H1 (cell line): ENCODE results near the gene PVR. TPM values are rescaled to one million over a fixed set of nuclear protein-coding genes. Genes with fewer than 3 reads are reported as not detected.

Experiments
- CTCF ChIA-PET: fragments of 300-600 bp; sonication (Branson Sonifier 250); formaldehyde crosslinking; loops from one replicate; lab custom pipeline; 2021; ENCODE audit not compliant: partially characterized antibody; lab: Charles Lee
- POLR2A ChIA-PET: fragments of 300-600 bp; sonication (Branson Sonifier 250); formaldehyde crosslinking; loops from one replicate; lab custom pipeline; 2021; ENCODE audit warnings: inconsistent platforms; ENCODE audit not compliant: partially characterized antibody; lab: Charles Lee
- DNase-seq, 2 experiments: peaks; one replicate each; pipeline versions ENCODE4 v3.0.0 to v3.0.0-alpha.2; 2010 to 2022; ENCODE audit warnings: low spot score in 2 of 2, low read depth in 1 of 2, mixed read lengths in 1 of 2
- FAIRE-seq: peaks from 2 replicates; lab custom pipeline; 2011; peaks lifted over from hg19 to GRCh38; lab: Jason Lieb, UNC
- H2AFZ ChIP-seq: 2 replicates; pipeline ENCODE4 v1.8.1; 2012; ENCODE audit warnings: low read length, inconsistent platforms
- H2AK5ac ChIP-seq: 2 replicates; pipeline ENCODE4 v1.6.1; 2013; ENCODE audit warnings: low read depth, low read length
- H2BK120ac ChIP-seq: replicated peaks from 2 replicates; pipeline ENCODE3; 2013; ENCODE audit warnings: low read depth, low read length, inconsistent platforms
- H2BK12ac ChIP-seq: 2 replicates; pipeline ENCODE4 v1.6.1; 2013; ENCODE audit warnings: low read depth, low read length
- H2BK15ac ChIP-seq: 2 replicates; pipeline ENCODE4 v1.6.1; 2013; ENCODE audit warnings: low read length
- H2BK20ac ChIP-seq: 2 replicates; pipeline ENCODE4 v1.6.1; 2013; ENCODE audit warnings: low read length
- H2BK5ac ChIP-seq: 2 replicates; pipeline ENCODE4 v1.6.1; 2013; ENCODE audit warnings: low read depth, low read length
- H3K14ac ChIP-seq: 2 replicates; pipeline ENCODE4 v1.6.1; 2013; ENCODE audit warnings: inconsistent platforms; ENCODE audit not compliant: insufficient read length
- H3K18ac ChIP-seq: 2 replicates; pipeline ENCODE4 v1.6.1; 2013; ENCODE audit warnings: low read length; ENCODE audit errors: extremely low read depth
- H3K23ac ChIP-seq: 2 replicates; pipeline ENCODE4 v1.6.1; 2013; ENCODE audit warnings: inconsistent platforms; ENCODE audit not compliant: insufficient read length
- H3K23me2 ChIP-seq: 2 replicates; pipeline ENCODE4 v1.6.1; 2013; ENCODE audit warnings: low read depth, low read length
- H3K27ac ChIP-seq: 2 replicates; pipeline ENCODE4 v1.6.1; 2011; ENCODE audit warnings: low read depth, low read length, inconsistent platforms
- H3K27me3 ChIP-seq, 4 experiments: replicated peaks in 1 of 4; 1 replicate in 1 of 4; 2 replicates in 3 of 4; pipeline versions ENCODE4 v1.6.1 to v1.8.1; 2011 to 2013; ENCODE audit warnings: low read length in 3 of 4, mild to moderate bottlenecking in 3 of 4, inconsistent platforms in 2 of 4, mixed read lengths in 2 of 4, moderate library complexity in 1 of 4; ENCODE audit not compliant: control insufficient read depth in 3 of 4, insufficient read depth in 3 of 4; ENCODE audit errors: extremely low read depth in 1 of 4
- H3K36me3 ChIP-seq, 4 experiments: 2 replicates each; pipeline versions ENCODE4 v1.6.1 to v1.8.1; 2011 to 2013; ENCODE audit warnings: mild to moderate bottlenecking in 4 of 4, low read length in 3 of 4, moderate library complexity in 2 of 4, control low read depth in 1 of 4, inconsistent platforms in 1 of 4; ENCODE audit not compliant: insufficient read depth in 4 of 4, control insufficient read depth in 2 of 4
- H3K4ac ChIP-seq: replicated peaks from 2 replicates; pipeline ENCODE3; 2013; ENCODE audit warnings: low read length, low read depth, mixed read lengths, inconsistent platforms; ENCODE audit not compliant: insufficient read length
- H3K4me1 ChIP-seq, 4 experiments: replicated peaks in 1 of 4; 1 replicate in 1 of 4; 2 replicates in 3 of 4; pipeline versions ENCODE4 v1.6.1 to v1.8.1; 2011 to 2013; ENCODE audit warnings: low read length in 3 of 4, inconsistent platforms in 2 of 4, mixed read lengths in 1 of 4; ENCODE audit not compliant: insufficient read depth in 4 of 4, control insufficient read depth in 3 of 4
- H3K4me2 ChIP-seq, 2 experiments: 2 replicates each; pipeline versions ENCODE4 v1.6.1 to v1.8.1; 2011 to 2013; ENCODE audit warnings: low read depth in 2 of 2, low read length in 2 of 2, control low read depth in 1 of 2, inconsistent platforms in 1 of 2, mild to moderate bottlenecking in 1 of 2; ENCODE audit not compliant: insufficient read depth in 1 of 2
- H3K4me3 ChIP-seq, 4 experiments: fragments of 200-600, 300-600 bp in 1 of 4; sonication (generic), shearing (Covaris generic), sonication (Bioruptor Twin) in 1 of 4; 2 replicates each; pipeline versions ENCODE4 v1.5.1 to v1.8.1; 2011 to 2016; ENCODE audit warnings: low read length in 4 of 4, low read depth in 3 of 4, control low read depth in 2 of 4, inconsistent platforms in 2 of 4, mild to moderate bottlenecking in 2 of 4, mixed read lengths in 1 of 4, moderate library complexity in 1 of 4; ENCODE audit not compliant: insufficient read depth in 2 of 4; ENCODE audit errors: extremely low read depth in 1 of 4
- H3K56ac ChIP-seq: replicated peaks from 2 replicates; pipeline ENCODE3; 2013; ENCODE audit warnings: low read depth, mild to moderate bottlenecking, mixed read lengths, low read length, inconsistent platforms; ENCODE audit not compliant: insufficient read length
- H3K79me1 ChIP-seq: 2 replicates; pipeline ENCODE4 v1.6.1; 2013; ENCODE audit warnings: low read depth, low read length, control low read depth
- H3K79me2 ChIP-seq, 2 experiments: 2 replicates each; pipeline versions ENCODE4 v1.6.1 to v1.8.1; 2012 to 2013; ENCODE audit warnings: low read length in 2 of 2, mild to moderate bottlenecking in 2 of 2, inconsistent platforms in 1 of 2; ENCODE audit not compliant: insufficient read depth in 2 of 2, control insufficient read depth in 1 of 2
- H3K9ac ChIP-seq, 4 experiments: replicated peaks in 1 of 4; 1 replicate in 1 of 4; 2 replicates in 3 of 4; pipeline versions ENCODE4 v1.6.1 to v1.8.1; 2011 to 2013; ENCODE audit warnings: low read depth in 3 of 4, low read length in 3 of 4, control low read depth in 2 of 4, mild to moderate bottlenecking in 2 of 4, moderate library complexity in 2 of 4, inconsistent platforms in 1 of 4; ENCODE audit errors: extremely low read depth in 1 of 4
- H3K9me3 ChIP-seq, 2 experiments: 2 replicates each; pipeline versions ENCODE4 v1.6.1 to v1.8.1; 2012 to 2013; ENCODE audit warnings: mild to moderate bottlenecking in 2 of 2, moderate library complexity in 2 of 2, control low read depth in 1 of 2, inconsistent platforms in 1 of 2, low read depth in 1 of 2, low read length in 1 of 2, mixed read lengths in 1 of 2; ENCODE audit not compliant: insufficient read depth in 2 of 2
- H4K20me1 ChIP-seq, 2 experiments: replicated peaks in 1 of 2; 2 replicates each; pipeline versions ENCODE3 to v1.8.1; 2011 to 2013; ENCODE audit warnings: inconsistent platforms in 2 of 2, low read length in 2 of 2, mild to moderate bottlenecking in 1 of 2; ENCODE audit not compliant: insufficient read depth in 2 of 2, control insufficient read depth in 1 of 2
- H4K5ac ChIP-seq: 2 replicates; pipeline ENCODE4 v1.6.1; 2013; ENCODE audit warnings: low read length, low read depth, mixed read lengths, inconsistent platforms; ENCODE audit not compliant: insufficient read length
- H4K8ac ChIP-seq: 2 replicates; pipeline ENCODE4 v1.8.0; 2013; ENCODE audit warnings: mild to moderate bottlenecking, moderate library complexity, low read length, inconsistent platforms; ENCODE audit not compliant: insufficient read depth; ENCODE audit errors: extremely low read depth
- H4K91ac ChIP-seq: replicated peaks from 2 replicates; pipeline ENCODE3; 2013; ENCODE audit warnings: low read length, mixed read lengths, inconsistent platforms; ENCODE audit not compliant: insufficient read length
- BCL11A ChIP-seq, 2 experiments: IDR thresholded peaks; one replicate each; pipeline ENCODE4 v1.6.1; 2011; ENCODE audit warnings: low read depth in 2 of 2, low read length in 2 of 2, mild to moderate bottlenecking in 2 of 2
- CHD2 ChIP-seq: IDR thresholded peaks from 2 replicates; pipeline ENCODE4 v1.6.1; 2012; ENCODE audit warnings: low read length, improper control_type of control experiment
- EGR1 ChIP-seq: IDR thresholded peaks from 2 replicates; pipeline ENCODE4 v1.6.1; 2011; ENCODE audit warnings: low read depth, low read length, borderline replicate concordance
- HDAC2 ChIP-seq, 2 experiments: fragments of 300-600 bp in 1 of 2; sonication (generic) in 1 of 2; IDR thresholded peaks; 2 replicates each; pipeline ENCODE4 v1.6.1; 2011 to 2012; ENCODE audit warnings: low read depth in 2 of 2, low read length in 2 of 2, mild to moderate bottlenecking in 2 of 2, moderate library complexity in 2 of 2, borderline replicate concordance in 1 of 2, inconsistent platforms in 1 of 2
- HDAC6 ChIP-seq: IDR thresholded peaks from one replicate; pipeline ENCODE4 v1.7.1; 2012; ENCODE audit warnings: low read depth, mild to moderate bottlenecking, inconsistent platforms, low read length, moderate library complexity
- JUN ChIP-seq: IDR thresholded peaks from 2 replicates; pipeline ENCODE4 v1.6.1; 2011; ENCODE audit warnings: low read depth, mild to moderate bottlenecking, improper control_type of control experiment, low read length
- KDM5A ChIP-seq: fragments of 200-600 bp; IDR thresholded peaks from 2 replicates; pipeline ENCODE4 v1.7.1; 2012; ENCODE audit warnings: mild to moderate bottlenecking, low read length, inconsistent platforms, mixed read lengths
- NRF1 ChIP-seq: IDR thresholded peaks from 2 replicates; pipeline ENCODE4 v1.6.1; 2011; ENCODE audit warnings: mild to moderate bottlenecking, low read depth, low read length, improper control_type of control experiment
- POLR2AphosphoS5 ChIP-seq: IDR thresholded peaks from 2 replicates; pipeline ENCODE4 v1.6.1; 2011; ENCODE audit warnings: low read depth, low read length
- POU5F1 ChIP-seq: IDR thresholded peaks from 2 replicates; pipeline ENCODE4 v1.6.1; 2011; ENCODE audit warnings: low read depth, mild to moderate bottlenecking, low read length, moderate library complexity
- SIX5 ChIP-seq: IDR thresholded peaks from 2 replicates; pipeline ENCODE4 v1.6.1; 2011; ENCODE audit warnings: mild to moderate bottlenecking, low read depth, low read length
- SP1 ChIP-seq: IDR thresholded peaks from 2 replicates; pipeline ENCODE4 v1.6.1; 2011; ENCODE audit warnings: low read depth, low read length
- TAF1 ChIP-seq: IDR thresholded peaks from 2 replicates; pipeline ENCODE4 v1.6.1; 2011; ENCODE audit warnings: mild to moderate bottlenecking, low read depth, low read length
- WGBS, 2 experiments: shearing (Covaris generic) in 1 of 2; methylation state at CpG; one replicate each; pipeline versions ENCODE4 v1.1.6 to v1.1.7; 2013 to 2015; ENCODE audit warnings: low lambda C conversion rate in 2 of 2, mixed read lengths in 2 of 2, inconsistent platforms in 1 of 2, low coverage in 1 of 2, missing lambda C conversion rate in 1 of 2; ENCODE audit not compliant: insufficient replicate concordance in 2 of 2, insufficient coverage in 1 of 2, insufficient read length in 1 of 2; ENCODE audit errors: extremely low coverage in 1 of 2, missing lambda C conversion rate in 1 of 2; 5-methylcytosine and 5-hydroxymethylcytosine counted together
- polyA plus RNA-seq, 7 experiments: library from polyadenylated mRNA; depleted of rRNA in 3 of 7; stranded (reverse) in 5 of 7; unstranded in 2 of 7; fragments of >200 nt in 5 of 7; fragments of 200-250 nt in 2 of 7; gene quantifications; 1 replicate in 5 of 7; 2 replicates in 1 of 7; 4 replicates in 1 of 7; pipeline versions ENCODE4 v1.2.1 to v1.2.3, GENCODE V29; 2011 to 2013; ENCODE audit warnings: missing spikeins in 2 of 7, mixed read lengths in 2 of 7
- total RNA-seq: library from RNA; stranded (reverse); fragmentation: NEBNext Ultra II Directional; extraction: Animal tissue kit (Norgen Biotek cat#: 25700); gene quantifications from 2 replicates; pipeline ENCODE4 v1.2.1, GENCODE V29; 2021
- TF ChIP-seq, protein P1 (sequence below): IDR thresholded peaks from 2 replicates; pipeline ENCODE4 v1.6.1; 2012; ENCODE audit warnings: inconsistent platforms

PVR gene
- total and polyA plus RNA-seq, 2 of the 8 experiments (the other 6 are each of a cell fraction or from before 2014, with no cell fraction given): 13.3 to 14.8 TPM

DNA sequence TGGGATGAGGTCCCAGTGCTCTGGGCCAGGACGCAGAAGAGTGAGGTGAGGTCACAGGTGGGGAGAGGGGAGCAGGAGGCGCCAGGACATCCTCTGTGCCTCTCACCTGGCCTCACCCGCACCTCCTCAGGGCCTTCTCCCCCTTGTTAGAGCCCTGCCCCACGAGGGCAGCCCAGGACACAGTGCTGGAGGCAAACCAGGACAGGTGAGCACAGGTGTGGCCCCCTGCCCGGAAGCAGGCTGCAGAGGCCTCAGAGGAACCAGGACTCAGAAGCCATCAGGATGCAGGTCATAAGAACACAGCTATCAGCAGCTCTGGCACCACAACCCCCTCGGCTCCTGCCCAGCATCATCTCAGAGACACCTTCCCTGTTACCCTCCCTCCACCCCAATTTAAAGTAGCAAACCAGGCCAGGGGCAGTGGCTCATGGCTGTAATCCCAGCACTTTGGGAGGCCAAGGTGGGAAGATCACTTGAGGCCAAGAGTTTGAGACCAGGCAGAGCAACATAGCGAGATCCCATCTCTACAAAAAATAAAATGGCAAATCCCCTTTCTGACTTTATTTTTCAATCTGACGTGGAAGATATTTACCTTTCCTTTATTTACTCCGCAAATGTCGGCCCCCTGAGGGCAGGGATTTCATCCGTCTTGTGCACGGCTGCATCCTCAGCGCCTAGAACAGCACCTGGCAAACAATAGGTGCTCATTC lies 54.9 kb downstream of the PVR start, which contains the start of gene CEACAM16:
Gene CEACAM16 (plus strand): TSS at position 660 of the 710 bp plus-strand sequence. CDS start 2,306 bp downstream, outside the sequence.
- H3K23me2 ChIP-seq: no peaks in the 10 kb centered on the region
- H3K4me1 ChIP-seq: peaks cover 0 to 7% (median 2%) of the 10 kb centered on the region in 4 experiments; a peak in 3 of 7 replicates
- H4K5ac ChIP-seq: no peak within 1 kb of the TSS
- no peak within 1 kb of the TSS for H3K9ac ChIP-seq
- H3K14ac ChIP-seq: no peak within 1 kb of the TSS
- H3K79me2 ChIP-seq: no peaks in the 10 kb centered on the region
- no peak within 1 kb of the TSS for H2BK120ac ChIP-seq
- no peak for DNase-seq
- H3K4me2 ChIP-seq: no peak within 1 kb of the TSS
- WGBS, 2 experiments: 86% methylated on average over 12 of the region's 13 CpGs; no CpG with 5 or more reads in 1 of the 2 experiments
- H4K20me1 ChIP-seq: no peaks in the 10 kb centered on the region
- H3K23ac ChIP-seq: no peak within 1 kb of the TSS
- CTCF ChIA-PET: no interaction called here
- no peak within 1 kb of the TSS for H3K18ac ChIP-seq
- H2BK5ac ChIP-seq: no peak within 1 kb of the TSS
- H2AK5ac ChIP-seq: no peak within 1 kb of the TSS
- POLR2A ChIA-PET: no interaction called here
- no peak within 1 kb of the TSS for H3K4me3 ChIP-seq
- peak within 1 kb of the TSS; percentile 60 for H3K4ac ChIP-seq
- no peak within 1 kb of the TSS for H4K91ac ChIP-seq
- H3K79me1 ChIP-seq: no peaks in the 10 kb centered on the region
- TF ChIP-seq JUN: no peak
- no peak for TF ChIP-seq SIX5
- no peak for TF ChIP-seq KDM5A
- TF ChIP-seq POLR2AphosphoS5: no peak
- no peak for TF ChIP-seq TAF1
- no peak for TF ChIP-seq EGR1
- TF ChIP-seq, protein P1, sequence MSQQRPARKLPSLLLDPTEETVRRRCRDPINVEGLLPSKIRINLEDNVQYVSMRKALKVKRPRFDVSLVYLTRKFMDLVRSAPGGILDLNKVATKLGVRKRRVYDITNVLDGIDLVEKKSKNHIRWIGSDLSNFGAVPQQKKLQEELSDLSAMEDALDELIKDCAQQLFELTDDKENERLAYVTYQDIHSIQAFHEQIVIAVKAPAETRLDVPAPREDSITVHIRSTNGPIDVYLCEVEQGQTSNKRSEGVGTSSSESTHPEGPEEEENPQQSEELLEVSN: no peak
- TF ChIP-seq POU5F1: no peak
- no peak for TF ChIP-seq NRF1
- no peak for TF ChIP-seq CHD2
- TF ChIP-seq HDAC6: no peak
- TF ChIP-seq HDAC2 (IDR thresholded peaks at IDR 0.05; ENCODE audit: borderline replicate concordance in 1 of 2, low read depth in 2 of 2, low read length in 2 of 2): no peak
- TF ChIP-seq SP1: no peak
- no peak for TF ChIP-seq BCL11A (IDR thresholded peaks at IDR 0.05; ENCODE audit: low read depth in 2 of 2, low read length in 2 of 2)
- H3K9me3 ChIP-seq: no peaks in the 10 kb centered on the region
- H3K27ac ChIP-seq: no peak within 1 kb of the TSS
- no peak for FAIRE-seq
- no peaks in the 10 kb centered on the region for H3K36me3 ChIP-seq
- H2AFZ ChIP-seq: no peak within 1 kb of the TSS
- no peak within 1 kb of the TSS for H4K8ac ChIP-seq
- no peak within 1 kb of the TSS for H3K56ac ChIP-seq
- H3K27me3 ChIP-seq: no peaks in the 10 kb centered on the region
- H2BK12ac ChIP-seq: peak within 1 kb of the TSS; percentile 27; the same call in 1 of the 2 replicates
- 0 out of 2 replicates have a peak within 1 kb of the TSS, but pooled peaks have one; percentile 61 for H2BK15ac ChIP-seq
- H2BK20ac ChIP-seq: no peak within 1 kb of the TSS
